Ascending aorta (tissue), 2 donors: ENCODE results near the gene RUBCN. TPM values are rescaled to one million over a fixed set of nuclear protein-coding genes. Genes with fewer than 3 reads are reported as not detected.

Experiments used
- DNase-seq, 2 donors: peaks; one replicate each; pipeline ENCODE4 v3.0.0-alpha.2; 2019; ENCODE audit warnings: low spot score in 2 of 2
- H3K27ac ChIP-seq, 2 donors: fragments of 200-600 bp; sonication (generic); one replicate each; pipeline ENCODE4 v1.5.1; 2016 to 2017; ENCODE audit warnings: mild to moderate bottlenecking in 1 of 2
- H3K27me3 ChIP-seq: fragments of 200-600 bp; sonication (generic); one replicate; pipeline ENCODE4 v1.5.1; 2017
- H3K36me3 ChIP-seq, 2 donors: fragments of 200-600 bp; sonication (generic); one replicate each; pipeline ENCODE4 v1.5.1; 2016
- H3K4me1 ChIP-seq, 2 donors: fragments of 200-600 bp; sonication (generic); one replicate each; pipeline ENCODE4 v1.5.1; 2016 to 2017; ENCODE audit warnings: mild to moderate bottlenecking in 1 of 2
- H3K4me3 ChIP-seq, 2 donors: fragments of 200-600 bp; sonication (generic); one replicate each; pipeline ENCODE4 v1.5.1; 2016 to 2017; ENCODE audit warnings: mild to moderate bottlenecking in 1 of 2
- H3K9me3 ChIP-seq, 2 donors: fragments of 200-600 bp; sonication (generic); one replicate each; pipeline ENCODE4 v1.5.1; 2016
- intact Hi-C: fragments of 100-400 bp; cut with DNase I; formaldehyde crosslinking; loops from one replicate; pipeline ENCODE4 v1.15.1; 2023
- total RNA-seq: library from RNA; depleted of rRNA; stranded (reverse); fragments of >200 nt; gene quantifications from one replicate; pipeline ENCODE4 v1.1.0, GENCODE V29; 2016
- TF ChIP-seq, protein P1 (sequence below), 3 experiments: fragments of 200-600 bp in 2 of 3; fragments of 450-650 bp in 1 of 3; sonication (generic) in 2 of 3; IDR thresholded peaks; one replicate each; pipeline ENCODE4 v1.5.1; 2016 to 2019; ENCODE audit warnings: antibody characterized with exemption in 3 of 3, mild to moderate bottlenecking in 1 of 3, moderate library complexity in 1 of 3

The RUBCN gene
- total RNA-seq, 1 donor from 2014 or later, result 27.4 TPM

DNA sequence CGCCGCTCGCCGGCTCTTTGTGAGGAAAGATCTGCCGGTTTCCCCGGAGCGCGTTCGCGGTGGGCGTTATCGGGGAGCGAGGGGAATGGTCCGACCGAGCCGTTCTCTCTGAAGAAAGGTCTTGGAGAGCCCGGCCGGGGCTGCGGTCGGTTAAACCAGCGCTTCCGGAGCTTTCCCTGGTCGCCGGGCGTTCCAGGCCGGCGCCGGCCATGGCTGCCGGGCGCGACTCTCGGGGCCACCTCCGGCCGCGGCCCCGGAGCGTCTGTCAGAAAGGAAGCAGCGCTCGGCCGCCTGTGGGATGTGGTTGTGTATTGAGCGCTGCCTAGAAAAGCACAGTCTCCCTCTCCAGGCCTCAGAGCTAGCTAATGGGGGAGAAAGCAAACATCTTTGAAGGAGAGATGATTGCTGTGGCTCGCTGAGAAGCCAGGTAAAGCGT lies 13.7 kb upstream of the RUBCN start:
- Histone ChIP-seq H3K36me3 (no peaks in the 10 kb centered on the region), H3K27ac (peak overlapping the region; percentile 96 to 100), H3K27me3 (no peaks in the 10 kb centered on the region), H3K4me1 (peaks cover 0 to 17% of the 10 kb centered on the region in 2 donors), H3K9me3 (no peaks in the 10 kb centered on the region), H3K4me3 (peak overlapping the region; percentile 74 to 95)
- TF ChIP-seq, protein P1, sequence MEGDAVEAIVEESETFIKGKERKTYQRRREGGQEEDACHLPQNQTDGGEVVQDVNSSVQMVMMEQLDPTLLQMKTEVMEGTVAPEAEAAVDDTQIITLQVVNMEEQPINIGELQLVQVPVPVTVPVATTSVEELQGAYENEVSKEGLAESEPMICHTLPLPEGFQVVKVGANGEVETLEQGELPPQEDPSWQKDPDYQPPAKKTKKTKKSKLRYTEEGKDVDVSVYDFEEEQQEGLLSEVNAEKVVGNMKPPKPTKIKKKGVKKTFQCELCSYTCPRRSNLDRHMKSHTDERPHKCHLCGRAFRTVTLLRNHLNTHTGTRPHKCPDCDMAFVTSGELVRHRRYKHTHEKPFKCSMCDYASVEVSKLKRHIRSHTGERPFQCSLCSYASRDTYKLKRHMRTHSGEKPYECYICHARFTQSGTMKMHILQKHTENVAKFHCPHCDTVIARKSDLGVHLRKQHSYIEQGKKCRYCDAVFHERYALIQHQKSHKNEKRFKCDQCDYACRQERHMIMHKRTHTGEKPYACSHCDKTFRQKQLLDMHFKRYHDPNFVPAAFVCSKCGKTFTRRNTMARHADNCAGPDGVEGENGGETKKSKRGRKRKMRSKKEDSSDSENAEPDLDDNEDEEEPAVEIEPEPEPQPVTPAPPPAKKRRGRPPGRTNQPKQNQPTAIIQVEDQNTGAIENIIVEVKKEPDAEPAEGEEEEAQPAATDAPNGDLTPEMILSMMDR (IDR thresholded peaks at IDR 0.05), result peak in 1 of 3 experiments; percentile 13
- DNase-seq, result peak; percentile 14 to 86
- intact Hi-C loops, result loop anchor here (1.0 kb wide), 1 partner anchor 41 kb away; the partner anchor contains the start of gene LRCH3

DNA sequence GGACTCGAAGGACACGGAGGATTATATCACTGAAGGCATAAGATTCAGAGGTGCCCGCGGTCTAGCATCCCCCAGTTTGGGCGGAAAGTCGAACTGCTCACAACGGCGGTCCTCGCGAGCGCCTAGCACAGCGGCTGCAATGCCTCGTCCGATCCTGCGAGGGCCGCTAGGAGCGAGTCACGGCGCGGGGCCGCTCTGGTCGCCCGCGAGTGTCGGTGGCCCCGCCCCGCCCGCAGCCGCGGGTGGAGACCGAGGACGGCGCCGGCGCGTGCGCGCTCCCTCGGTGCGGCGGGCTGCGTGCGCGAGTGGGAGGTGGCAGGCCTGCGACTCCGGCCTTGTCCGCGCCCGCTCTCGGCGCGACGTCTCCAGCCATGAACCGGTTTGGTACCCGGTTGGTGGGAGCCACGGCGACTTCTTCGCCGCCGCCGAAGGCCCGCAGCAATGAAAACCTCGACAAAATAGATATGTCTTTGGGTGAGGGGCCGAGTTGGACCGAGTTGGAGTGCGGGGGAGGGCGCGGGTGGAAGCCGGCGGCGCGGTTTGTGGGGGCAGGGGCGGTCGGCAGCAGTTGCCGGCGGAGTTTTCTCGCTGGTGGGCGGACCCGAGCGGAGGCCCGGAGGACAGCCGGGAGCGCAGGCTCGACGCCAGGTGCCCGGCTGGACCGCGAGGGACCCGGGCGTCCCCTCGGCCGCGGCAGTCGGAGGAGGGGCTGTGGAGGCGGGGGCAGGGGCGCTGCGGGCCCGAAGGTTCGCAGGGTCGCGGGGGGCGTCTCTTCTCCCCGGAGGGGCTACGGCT lies 13.1 kb upstream of the RUBCN start, which contains the start of gene FYTTD1:
FYTTD1 (plus strand) TSS at position 283 of the 795 bp plus-strand sequence; CDS start at position 372, 89 bp downstream.
- intact Hi-C loops, result loop anchor here (1.0 to 2.0 kb wide), 3 partner anchors 12 to 42 kb away; partner anchors contain the start of gene LRCH3
- Histone ChIP-seq H3K27ac (peak within 1 kb of the TSS; percentile 96 to 100), H3K4me1 (peaks cover 0 to 17% of the 10 kb centered on the region in 2 donors)

DNA sequence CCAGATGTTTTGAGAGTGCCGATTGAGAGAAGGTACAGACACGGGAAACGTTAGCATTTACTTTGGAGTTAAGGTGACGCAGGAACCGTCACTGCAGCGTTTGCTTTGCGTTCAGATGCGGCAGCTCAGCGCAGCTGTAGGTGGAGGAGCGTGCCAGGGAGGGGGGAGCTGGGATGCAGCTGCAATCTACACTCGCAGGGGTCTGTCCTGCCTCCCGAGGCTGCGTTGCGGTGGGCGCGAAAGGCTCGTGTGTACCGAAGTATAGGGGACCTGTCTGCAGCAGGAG lies 12.6 kb upstream of the RUBCN start:
- H3K9me3 ChIP-seq, result no peaks in the 10 kb centered on the region
- no peaks in the 10 kb centered on the region for H3K36me3 ChIP-seq
- intact Hi-C loops, result loop anchor here (1.0 to 2.0 kb wide), 2 partner anchors 12 to 36 kb away; no protein-coding TSS in a partner anchor
- peaks cover 0 to 17% of the 10 kb centered on the region in 2 donors for H3K4me1 ChIP-seq
- DNase-seq, result no peak
- peak overlapping the region; percentile 96 to 100 for H3K27ac ChIP-seq
- no peaks in the 10 kb centered on the region for H3K27me3 ChIP-seq
- peak overlapping the region; percentile 74 to 95 for H3K4me3 ChIP-seq
- TF ChIP-seq, protein P1 (IDR thresholded peaks at IDR 0.05), result no peak

More for the DNA sequence above, 13.1 kb upstream of the RUBCN start, which contains the start of gene FYTTD1:
- Histone ChIP-seq H3K36me3 (no peaks in the 10 kb centered on the region), H3K27me3 (no peaks in the 10 kb centered on the region), H3K4me3 (peak within 1 kb of the TSS; percentile 74 to 95), H3K9me3 (no peaks in the 10 kb centered on the region)
- peak; percentile 60 to 94 for DNase-seq
- TF ChIP-seq, protein P1 (IDR thresholded peaks at IDR 0.05), result peak; percentile 48 to 73 (median 60)

DNA sequence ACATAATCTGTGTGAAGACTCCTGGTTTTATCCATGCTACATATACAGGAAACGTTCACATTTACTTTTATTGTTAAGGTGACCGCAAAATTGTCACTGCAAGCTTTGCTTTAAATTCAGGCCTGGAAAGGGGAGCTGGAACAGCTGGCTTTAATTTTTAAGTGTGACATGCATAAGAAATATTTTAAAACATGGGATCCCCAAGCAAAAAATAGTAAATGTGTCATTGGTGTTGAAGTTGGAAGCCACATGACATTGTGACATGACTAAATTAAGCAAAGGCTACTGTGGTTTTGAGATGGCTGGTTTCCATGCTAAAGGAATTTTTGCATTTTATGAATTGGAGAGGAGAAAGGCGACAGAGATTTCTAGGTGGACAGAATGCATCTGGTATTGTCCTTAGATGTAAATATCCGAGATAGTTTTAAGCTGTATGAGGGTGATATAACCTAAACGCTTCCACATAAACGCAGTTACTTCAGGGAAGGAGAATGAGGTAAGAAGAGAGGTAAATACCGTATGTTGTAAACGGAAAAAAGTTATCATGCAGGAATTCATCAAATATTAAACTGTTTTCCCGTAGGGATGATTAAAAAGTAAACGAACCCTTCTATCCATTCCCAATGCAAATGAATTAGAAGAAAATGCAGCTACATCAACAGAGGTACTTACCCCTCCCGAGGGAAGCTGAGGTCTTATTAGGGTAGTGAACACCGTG lies 12.1 kb upstream of the RUBCN start:
- Histone ChIP-seq H3K27me3 (no peaks in the 10 kb centered on the region), H3K4me3 (peak overlapping the region; percentile 74 to 95), H3K36me3 (no peaks in the 10 kb centered on the region), H3K9me3 (no peaks in the 10 kb centered on the region), H3K4me1 (peaks cover 0 to 17% of the 10 kb centered on the region in 2 donors), H3K27ac (peak overlapping the region; percentile 96 to 100)
- intact Hi-C loops, result loop anchor here (1.0 to 2.0 kb wide), 2 partner anchors 11 to 36 kb away; no protein-coding TSS in a partner anchor
- no peak for DNase-seq
- TF ChIP-seq, protein P1 (IDR thresholded peaks at IDR 0.05), result no peak

DNA sequence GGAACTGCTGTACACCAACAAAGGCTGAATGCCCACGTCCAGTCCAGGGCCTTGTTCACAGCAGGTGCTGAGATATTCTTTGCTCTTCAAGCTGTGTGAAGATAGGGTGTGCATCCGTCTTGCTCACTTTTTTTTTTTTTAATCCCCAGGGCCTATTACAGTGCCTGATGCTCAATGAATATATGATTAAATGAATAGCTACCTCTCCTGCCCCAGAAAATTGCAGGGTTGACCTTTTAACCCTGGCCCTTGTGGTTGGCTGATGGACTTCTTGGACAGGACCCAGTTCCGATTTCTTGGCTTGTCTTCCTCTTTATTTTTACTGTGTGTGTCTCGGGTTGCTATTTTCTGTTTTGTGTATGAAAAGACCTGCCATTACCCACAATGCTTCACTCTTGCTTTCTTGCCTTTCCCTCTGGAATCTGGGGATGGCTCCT lies 10.1 kb upstream of the RUBCN start:
- Histone ChIP-seq H3K4me3 (no peak overlapping the region), H3K27ac (peak overlapping the region in 1 of 2 donors; percentile 16), H3K36me3 (no peaks in the 10 kb centered on the region), H3K9me3 (no peaks in the 10 kb centered on the region), H3K27me3 (no peaks in the 10 kb centered on the region), H3K4me1 (peaks cover 0 to 13% of the 10 kb centered on the region in 2 donors)
- intact Hi-C loops, result no loop called here
- no peak for DNase-seq
- TF ChIP-seq, protein P1 (IDR thresholded peaks at IDR 0.05), result no peak
